Endothelial cell of coronary artery (primary cell): ENCODE data around the gene SLC35A1. TPM values are rescaled to one million over a fixed set of nuclear protein-coding genes. Genes with fewer than 3 reads are reported as not detected.

ENCODE experiments used
- total RNA-seq: library from RNA; depleted of rRNA; stranded (reverse); fragments of >200 nt; gene quantifications from 2 replicates; pipeline ENCODE4 v1.2.3, GENCODE V29; 2014

Gene SLC35A1, protein sequence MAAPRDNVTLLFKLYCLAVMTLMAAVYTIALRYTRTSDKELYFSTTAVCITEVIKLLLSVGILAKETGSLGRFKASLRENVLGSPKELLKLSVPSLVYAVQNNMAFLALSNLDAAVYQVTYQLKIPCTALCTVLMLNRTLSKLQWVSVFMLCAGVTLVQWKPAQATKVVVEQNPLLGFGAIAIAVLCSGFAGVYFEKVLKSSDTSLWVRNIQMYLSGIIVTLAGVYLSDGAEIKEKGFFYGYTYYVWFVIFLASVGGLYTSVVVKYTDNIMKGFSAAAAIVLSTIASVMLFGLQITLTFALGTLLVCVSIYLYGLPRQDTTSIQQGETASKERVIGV
- total RNA-seq: 11.0 and 17.5 TPM in 2 replicates

DNA sequence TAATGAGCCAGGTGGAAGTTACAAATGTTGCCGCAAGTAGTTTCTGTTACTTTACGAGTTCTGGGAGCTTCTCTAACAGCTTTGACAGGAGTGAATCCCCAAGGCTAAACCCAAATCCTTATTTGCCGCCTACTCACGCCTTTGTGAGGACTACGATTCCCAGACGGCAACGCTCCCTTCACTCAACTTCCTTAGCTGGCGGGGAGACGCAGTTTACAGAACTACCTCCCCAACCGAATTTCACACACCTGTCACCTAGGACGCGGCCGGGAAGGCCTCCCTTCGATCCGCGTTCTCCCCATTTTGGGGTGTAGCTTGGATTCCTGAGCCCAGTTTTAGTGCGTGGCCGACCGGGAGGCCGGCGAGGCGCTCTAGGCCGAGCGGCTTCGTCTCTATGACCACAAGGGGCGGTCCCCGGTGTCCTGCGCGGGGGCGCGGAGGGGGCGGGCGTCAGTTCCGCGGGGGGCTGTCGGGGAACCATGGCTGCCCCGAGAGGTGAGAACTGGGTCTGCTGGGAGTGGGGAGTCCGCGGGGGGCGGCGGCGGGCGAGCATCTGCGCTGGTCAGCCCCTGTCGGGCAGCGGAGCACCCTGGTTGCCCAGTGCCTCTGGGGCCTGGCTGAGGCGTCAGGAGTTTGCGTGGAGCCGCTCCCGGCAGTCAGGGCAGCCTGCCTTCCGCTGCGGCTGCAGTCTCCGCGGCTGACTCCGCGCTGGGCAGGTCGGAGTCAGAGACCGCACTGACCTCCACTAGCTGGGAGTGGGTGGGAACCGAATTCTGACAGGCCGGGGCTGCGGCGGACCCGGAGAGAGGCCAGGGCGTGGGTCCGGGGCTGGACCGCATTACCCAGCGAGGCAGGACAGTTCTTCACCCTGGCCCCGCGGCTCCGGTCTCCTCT is at the start of gene SLC35A1:
TSS of gene SLC35A1 (plus strand) at position 450 of the 894 bp plus-strand sequence. CDS start at position 480, 30 bp downstream.

Other genes with a start within 250 kb of the SLC35A1 start
- gene SMIM8, start 150.4 kb upstream of the SLC35A1 start, total RNA-seq: 4.1 TPM in 2 replicates
- gene GJB7, start 143.7 kb upstream of the SLC35A1 start, total RNA-seq: not detected in 2 replicates
- gene C6orf163, start 128.2 kb upstream of the SLC35A1 start, total RNA-seq: 2.1 TPM in 2 replicates
- 0.18 and 0.19 TPM in 2 replicates for gene CFAP206, start 65.0 kb upstream of the SLC35A1 start, total RNA-seq
- 25.3 and 32.7 TPM in 2 replicates for gene RARS2, start 117.0 kb downstream of the SLC35A1 start, total RNA-seq
- 11.9 and 14.3 TPM in 2 replicates for gene ORC3, start 117.2 kb downstream of the SLC35A1 start, total RNA-seq
- gene AKIRIN2, start 229.3 kb downstream of the SLC35A1 start, total RNA-seq: 15.4 and 15.9 TPM in 2 replicates